ENCODE data around the gene SLC2A9.

Gene SLC2A9

GRCh38 chr4:9880406-9881197 is 140.7 kb downstream of the SLC2A9 start:
- no peak for DNase-seq

- DNase-seq, result no peak
Measured at GRCh38 chr4:9877123-9877522, 144.2 kb downstream of the SLC2A9 start.

- no peak for DNase-seq
Measured at GRCh38 chr4:9875516-9875915, 145.8 kb downstream of the SLC2A9 start.

- no peak for DNase-seq
Measured at GRCh38 chr4:9874385-9874784, 146.9 kb downstream of the SLC2A9 start.

- no peak for DNase-seq
Measured at GRCh38 chr4:9870165-9870790, 151.0 kb downstream of the SLC2A9 start.

- DNase-seq, result no peak
Measured at GRCh38 chr4:9867751-9868425, 153.4 kb downstream of the SLC2A9 start.

GRCh38 chr4:9866931-9867330 is 154.4 kb downstream of the SLC2A9 start:
- no peak for DNase-seq

GRCh38 chr4:9861561-9861960 is 159.7 kb downstream of the SLC2A9 start:
- DNase-seq, result no peak

- no peak for DNase-seq
Measured at GRCh38 chr4:9859810-9860209, 161.5 kb downstream of the SLC2A9 start.

GRCh38 chr4:9849538-9849920 is 171.8 kb downstream of the SLC2A9 start:
- no peak for DNase-seq

- no peak for DNase-seq
Measured at GRCh38 chr4:9847968-9848748, 173.1 kb downstream of the SLC2A9 start.

GRCh38 chr4:9845791-9846493 is 175.4 kb downstream of the SLC2A9 start:
- DNase-seq, result no peak

- no peak for DNase-seq
Measured at GRCh38 chr4:9841072-9841471, 180.2 kb downstream of the SLC2A9 start.

GRCh38 chr4:9835430-9835829 is 185.9 kb downstream of the SLC2A9 start:
- no peak for DNase-seq

- DNase-seq, result no peak
Measured at GRCh38 chr4:9833421-9833820, 187.9 kb downstream of the SLC2A9 start.

GRCh38 chr4:9832640-9833039 is 188.7 kb downstream of the SLC2A9 start:
- DNase-seq, result no peak

GRCh38 chr4:9826551-9826950 is 194.7 kb downstream of the SLC2A9 start:
- DNase-seq, result no peak

GRCh38 chr4:9825049-9825448 is 196.2 kb downstream of the SLC2A9 start:
- DNase-seq, result no peak

- DNase-seq, result no peak
Measured at GRCh38 chr4:9820343-9820742, 201.0 kb downstream of the SLC2A9 start.

GRCh38 chr4:9816285-9816684 is 205.0 kb downstream of the SLC2A9 start:
- no peak for DNase-seq

GRCh38 chr4:9812501-9813340 is 208.6 kb downstream of the SLC2A9 start:
- no peak for DNase-seq

GRCh38 chr4:9811806-9812205 is 209.5 kb downstream of the SLC2A9 start:
- no peak for DNase-seq
